ENCODE results near the gene MAPK1.

- TF ChIP-seq CTCF (IDR thresholded peaks at IDR 0.05) (no peak), POLR2A (IDR thresholded peaks at IDR 0.05) (no peak)
Measured at GRCh38 chr22:21824445-21824912, 43.0 kb downstream of the MAPK1 start.

All from uterus (tissue), 2 donors.